Measurements from ENCODE around the gene AGBL3.
A peak's percentile ranks its signal among the peaks of the same experiment; 100 is the strongest.
"Not testable (repeated sequence)": the region's sequence is repeated elsewhere in the genome, so short reads cannot be mapped to it uniquely, and the experiment has no call there.

DNA sequence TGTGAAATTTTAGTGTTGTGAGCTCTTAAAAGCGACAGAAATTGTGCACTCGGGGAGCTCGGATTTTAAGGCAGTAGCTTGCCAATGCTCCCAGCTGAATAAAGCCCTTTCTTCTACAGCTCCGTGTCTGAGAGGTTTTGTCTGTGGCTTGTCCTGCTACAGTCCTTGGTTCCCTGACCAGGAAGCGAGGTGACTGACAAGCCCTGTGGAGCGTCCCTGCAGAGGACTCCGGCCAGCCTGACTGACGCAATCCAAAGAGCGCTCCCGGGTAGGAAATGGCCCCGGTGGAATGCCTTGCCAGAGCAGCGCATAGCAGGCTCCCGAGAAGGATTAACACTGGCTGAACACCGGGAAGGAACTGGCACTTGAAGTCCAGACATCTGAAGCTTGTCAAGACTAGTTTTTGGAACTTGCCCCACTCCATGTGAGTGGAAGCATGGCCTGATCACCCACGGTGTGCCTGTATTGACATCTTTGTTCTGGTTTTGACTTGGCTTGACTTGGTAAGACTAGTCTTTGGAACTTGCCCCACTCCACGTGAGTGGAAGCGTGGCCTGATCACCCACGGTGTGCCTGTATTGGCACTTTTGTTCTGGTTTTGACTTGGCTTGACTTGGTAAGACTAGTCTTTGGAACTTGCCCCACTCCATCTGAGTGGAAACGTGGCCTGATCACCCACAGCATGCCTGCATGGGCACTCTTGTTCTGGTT is 185.4 kb downstream of the AGBL3 start:
- TF ChIP-seq, protein P1, sequence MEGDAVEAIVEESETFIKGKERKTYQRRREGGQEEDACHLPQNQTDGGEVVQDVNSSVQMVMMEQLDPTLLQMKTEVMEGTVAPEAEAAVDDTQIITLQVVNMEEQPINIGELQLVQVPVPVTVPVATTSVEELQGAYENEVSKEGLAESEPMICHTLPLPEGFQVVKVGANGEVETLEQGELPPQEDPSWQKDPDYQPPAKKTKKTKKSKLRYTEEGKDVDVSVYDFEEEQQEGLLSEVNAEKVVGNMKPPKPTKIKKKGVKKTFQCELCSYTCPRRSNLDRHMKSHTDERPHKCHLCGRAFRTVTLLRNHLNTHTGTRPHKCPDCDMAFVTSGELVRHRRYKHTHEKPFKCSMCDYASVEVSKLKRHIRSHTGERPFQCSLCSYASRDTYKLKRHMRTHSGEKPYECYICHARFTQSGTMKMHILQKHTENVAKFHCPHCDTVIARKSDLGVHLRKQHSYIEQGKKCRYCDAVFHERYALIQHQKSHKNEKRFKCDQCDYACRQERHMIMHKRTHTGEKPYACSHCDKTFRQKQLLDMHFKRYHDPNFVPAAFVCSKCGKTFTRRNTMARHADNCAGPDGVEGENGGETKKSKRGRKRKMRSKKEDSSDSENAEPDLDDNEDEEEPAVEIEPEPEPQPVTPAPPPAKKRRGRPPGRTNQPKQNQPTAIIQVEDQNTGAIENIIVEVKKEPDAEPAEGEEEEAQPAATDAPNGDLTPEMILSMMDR (IDR thresholded peaks at IDR 0.05; ENCODE audit: low read depth, low read length, missing input control), result not testable (repeated sequence)
- peak in 1 of 2 donors; percentile 21 for TF ChIP-seq HNF4A (conservative IDR thresholded peaks at IDR 0.05)

Data from liver (tissue), 3 donors.